ENCODE data around the gene CFAP100.

- TF ChIP-seq CTCF (IDR thresholded peaks at IDR 0.05) (no peak), POLR2A (IDR thresholded peaks at IDR 0.05) (no peak)
Measured at GRCh38 chr3:126447456-126448106, 52.9 kb downstream of the CFAP100 start.
